Measurements from ENCODE around the gene REEP3. TPM values are rescaled to one million over a fixed set of nuclear protein-coding genes. Genes with fewer than 3 reads are reported as not detected.

The REEP3 gene
- total RNA-seq, 2 experiments from 2014 or later = 13.6 to 15.1 TPM

DNA sequence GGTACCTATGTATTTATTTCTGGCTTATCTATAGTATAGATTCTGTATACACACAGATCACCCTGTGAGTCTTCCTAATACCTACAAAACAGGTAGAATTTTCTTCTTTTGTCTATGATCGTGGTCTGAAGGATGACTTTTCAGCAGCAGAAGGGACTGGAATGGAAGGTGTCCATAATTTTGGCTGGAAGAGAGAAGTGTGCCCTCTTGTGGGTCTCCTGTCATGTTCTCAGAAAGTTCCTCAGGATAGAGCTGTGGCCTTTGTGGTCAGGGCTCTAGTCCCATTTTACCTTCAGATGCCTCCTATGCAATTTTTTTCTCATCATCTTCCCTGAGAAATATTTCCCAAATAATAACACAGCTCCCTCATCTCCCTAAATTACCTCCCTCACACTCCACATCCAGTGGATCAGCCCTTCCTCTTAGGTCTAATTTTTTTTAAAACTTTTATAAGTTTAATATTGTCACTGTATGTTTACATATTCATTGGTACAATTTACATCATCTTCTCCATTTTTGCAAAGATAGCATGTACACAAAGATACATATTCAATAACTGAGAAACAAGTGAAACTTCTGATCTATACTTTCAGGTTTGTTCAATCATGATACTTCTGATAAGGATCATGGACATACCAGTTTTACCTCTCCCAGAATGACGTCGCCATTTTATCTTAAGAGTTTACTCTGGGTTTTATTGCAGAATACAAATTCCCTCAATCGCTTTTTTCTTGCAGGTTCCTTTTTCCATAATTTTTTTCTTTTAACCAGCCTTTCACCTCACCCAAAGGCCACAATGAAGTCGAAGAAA lies 112.7 kb downstream of the REEP3 start:
- H3K36me3 Mint-ChIP-seq (ENCODE audit: low read depth) = no peaks in the 10 kb centered on the region
- no peaks in the 10 kb centered on the region for H3K9me3 Mint-ChIP-seq
- TF ChIP-seq, protein P1, sequence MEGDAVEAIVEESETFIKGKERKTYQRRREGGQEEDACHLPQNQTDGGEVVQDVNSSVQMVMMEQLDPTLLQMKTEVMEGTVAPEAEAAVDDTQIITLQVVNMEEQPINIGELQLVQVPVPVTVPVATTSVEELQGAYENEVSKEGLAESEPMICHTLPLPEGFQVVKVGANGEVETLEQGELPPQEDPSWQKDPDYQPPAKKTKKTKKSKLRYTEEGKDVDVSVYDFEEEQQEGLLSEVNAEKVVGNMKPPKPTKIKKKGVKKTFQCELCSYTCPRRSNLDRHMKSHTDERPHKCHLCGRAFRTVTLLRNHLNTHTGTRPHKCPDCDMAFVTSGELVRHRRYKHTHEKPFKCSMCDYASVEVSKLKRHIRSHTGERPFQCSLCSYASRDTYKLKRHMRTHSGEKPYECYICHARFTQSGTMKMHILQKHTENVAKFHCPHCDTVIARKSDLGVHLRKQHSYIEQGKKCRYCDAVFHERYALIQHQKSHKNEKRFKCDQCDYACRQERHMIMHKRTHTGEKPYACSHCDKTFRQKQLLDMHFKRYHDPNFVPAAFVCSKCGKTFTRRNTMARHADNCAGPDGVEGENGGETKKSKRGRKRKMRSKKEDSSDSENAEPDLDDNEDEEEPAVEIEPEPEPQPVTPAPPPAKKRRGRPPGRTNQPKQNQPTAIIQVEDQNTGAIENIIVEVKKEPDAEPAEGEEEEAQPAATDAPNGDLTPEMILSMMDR (IDR thresholded peaks at IDR 0.05) = no peak
- no peak overlapping the region for H3K4me3 Mint-ChIP-seq
- DNase-seq (no peak), ATAC-seq (no peak)
- H3K27me3 Mint-ChIP-seq = peaks cover 3% of the 10 kb centered on the region
- intact Hi-C loops (cut with micrococcal nuclease) = loop anchor here (5.0 kb wide), 1 partner anchor 367 kb away; no protein-coding TSS in a partner anchor
- ChIA-PET POLR2A (interaction anchor here (0.7 kb wide), 1 partner anchor 209 kb away, joined by 3 read pairs; no protein-coding TSS in a partner anchor), CTCF (interaction anchor here (1.3 to 9.1 kb wide), 3 partner anchors 85 to 464 kb away, joined by 3 to 171 read pairs (median 106); no protein-coding TSS in a partner anchor)
- H3K27ac Mint-ChIP-seq = no peak overlapping the region
- H3K4me1 Mint-ChIP-seq (ENCODE audit: low read depth) = peaks cover 14% of the 10 kb centered on the region

DNA sequence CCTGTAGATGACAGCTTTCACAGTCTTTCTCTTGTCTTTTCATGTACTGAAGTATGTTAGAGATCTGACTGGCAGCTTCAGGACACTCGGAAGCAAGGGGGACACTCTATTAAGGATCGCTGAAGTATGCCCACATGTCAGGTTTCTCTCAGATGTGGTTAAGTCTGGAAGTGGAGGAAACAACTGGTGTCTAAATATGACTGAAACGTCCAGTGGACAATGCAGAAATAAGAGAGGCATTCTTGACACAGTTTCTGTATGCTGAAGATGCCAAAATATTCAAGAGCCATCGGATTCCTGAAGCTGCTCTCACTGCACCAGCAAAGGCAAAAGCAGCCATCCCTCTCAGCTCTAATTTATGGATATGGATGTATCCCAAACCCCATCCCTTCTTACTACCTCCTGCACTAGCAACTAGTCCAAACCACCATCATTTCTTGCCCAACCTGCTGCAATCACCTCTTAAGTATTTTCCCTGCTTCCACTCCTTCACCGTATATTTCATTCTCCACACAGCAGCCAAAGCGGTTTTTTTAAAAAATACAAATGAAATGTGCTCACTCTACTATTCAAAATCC lies 113.4 kb downstream of the REEP3 start:
- peaks cover 10% of the 10 kb centered on the region for H3K4me1 Mint-ChIP-seq (ENCODE audit: low read depth)
- H3K9me3 Mint-ChIP-seq = no peaks in the 10 kb centered on the region
- POLR2A ChIA-PET = interaction anchor here (0.7 kb wide), 1 partner anchor 210 kb away, joined by 3 read pairs; no protein-coding TSS in a partner anchor
- H3K27ac Mint-ChIP-seq = no peak overlapping the region
- H3K27me3 Mint-ChIP-seq = peaks cover 3% of the 10 kb centered on the region
- H3K4me3 Mint-ChIP-seq = no peak overlapping the region
- TF ChIP-seq, protein P1 (IDR thresholded peaks at IDR 0.05) = no peak
- CTCF ChIA-PET = interaction anchor here (1.3 to 9.1 kb wide), 3 partner anchors 84 to 465 kb away, joined by 3 to 171 read pairs (median 106); no protein-coding TSS in a partner anchor
- no peaks in the 10 kb centered on the region for H3K36me3 Mint-ChIP-seq (ENCODE audit: low read depth)
- intact Hi-C loops (cut with micrococcal nuclease) = loop anchor here (5.0 kb wide), 1 partner anchor 367 kb away; no protein-coding TSS in a partner anchor
- DNase-seq = no peak
- no peak for ATAC-seq

DNA sequence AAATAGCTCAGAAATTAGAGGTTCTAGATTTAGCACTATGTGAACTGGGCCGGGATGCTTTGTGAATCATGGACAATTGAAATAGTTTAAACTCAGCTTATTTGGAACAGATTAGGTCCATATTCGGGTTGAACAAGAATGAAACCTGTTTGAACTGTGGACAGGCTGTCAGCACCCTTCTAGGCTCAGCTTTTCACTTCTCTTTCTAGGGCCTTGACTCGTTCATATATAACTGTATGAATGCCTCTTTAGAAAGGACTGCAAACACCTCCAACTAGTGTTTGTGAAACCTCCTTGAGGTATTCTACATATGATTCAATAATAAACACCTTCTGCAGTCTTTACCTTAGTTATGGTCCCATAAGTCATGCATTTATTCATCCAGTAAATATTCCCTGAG lies 115.6 kb downstream of the REEP3 start:
- no peak for ATAC-seq
- H3K27ac Mint-ChIP-seq = no peak overlapping the region
- DNase-seq = no peak
- ChIA-PET CTCF (interaction anchor here (1.0 to 1.6 kb wide), 2 partner anchors 83 to 470 kb away, joined by 5 to 8 read pairs; no protein-coding TSS in a partner anchor), POLR2A (no interaction called here)
- H3K36me3 Mint-ChIP-seq (ENCODE audit: low read depth) = no peaks in the 10 kb centered on the region
- H3K27me3 Mint-ChIP-seq = no peaks in the 10 kb centered on the region
- H3K9me3 Mint-ChIP-seq = no peaks in the 10 kb centered on the region
- no peak overlapping the region for H3K4me3 Mint-ChIP-seq
- H3K4me1 Mint-ChIP-seq (ENCODE audit: low read depth) = no peaks in the 10 kb centered on the region
- TF ChIP-seq, protein P1 (IDR thresholded peaks at IDR 0.05) = no peak
- intact Hi-C loops (cut with micrococcal nuclease) = no loop called here

DNA sequence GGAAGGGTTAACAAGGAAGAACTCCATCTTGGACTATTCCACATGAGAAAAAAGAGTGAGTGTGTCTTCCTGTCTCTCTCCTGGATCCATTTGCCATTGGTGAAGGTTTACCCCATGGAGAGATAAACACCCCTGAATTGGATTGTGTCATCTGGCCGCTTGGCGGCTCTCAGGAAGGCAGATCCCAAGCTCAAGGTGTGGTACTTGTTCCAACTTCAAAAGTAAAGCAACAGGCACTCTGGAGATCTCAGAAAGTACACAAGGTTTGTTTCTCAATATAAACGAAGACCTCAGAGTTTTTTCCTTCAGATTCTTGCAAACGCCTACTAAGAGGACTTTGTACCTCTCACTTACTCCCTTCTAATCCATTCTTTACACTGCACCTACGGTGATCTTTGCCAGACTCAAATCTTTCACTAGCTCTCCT lies 116.7 kb downstream of the REEP3 start:
- no peaks in the 10 kb centered on the region for H3K9me3 Mint-ChIP-seq
- H3K36me3 Mint-ChIP-seq (ENCODE audit: low read depth) = no peaks in the 10 kb centered on the region
- TF ChIP-seq, protein P1 (IDR thresholded peaks at IDR 0.05) = no peak
- intact Hi-C loops (cut with micrococcal nuclease) = no loop called here
- no peak for DNase-seq
- ATAC-seq = no peak
- no peaks in the 10 kb centered on the region for H3K4me1 Mint-ChIP-seq (ENCODE audit: low read depth)
- H3K4me3 Mint-ChIP-seq = no peak overlapping the region
- POLR2A ChIA-PET = no interaction called here
- no peak overlapping the region for H3K27ac Mint-ChIP-seq
- CTCF ChIA-PET = interaction anchor here (1.6 to 1.8 kb wide), 2 partner anchors 9 to 471 kb away, joined by 7 to 8 read pairs; no protein-coding TSS in a partner anchor
- no peaks in the 10 kb centered on the region for H3K27me3 Mint-ChIP-seq

Measured in activated CD8-positive, alpha-beta T cell treated with anti-CD3 and anti-CD28 coated beads for 36 hours (primary cell).